GM21526 (cell line): Measurements from ENCODE around the gene CGAS.
A peak's percentile ranks its signal among the peaks of the same experiment; 100 is the strongest.
"Not testable (repeated sequence)": the region's sequence is repeated elsewhere in the genome, so short reads cannot be mapped to it uniquely, and the experiment has no call there.

Experiments used
- ATAC-seq: cut with Tn5 transposase; IDR thresholded peaks from one replicate; pipeline ENCODE4 v1.9.1; 2021; ENCODE audit warnings: moderate library complexity; ENCODE audit not compliant: unreplicated experiment, low FRiP score

CGAS gene

DNA sequence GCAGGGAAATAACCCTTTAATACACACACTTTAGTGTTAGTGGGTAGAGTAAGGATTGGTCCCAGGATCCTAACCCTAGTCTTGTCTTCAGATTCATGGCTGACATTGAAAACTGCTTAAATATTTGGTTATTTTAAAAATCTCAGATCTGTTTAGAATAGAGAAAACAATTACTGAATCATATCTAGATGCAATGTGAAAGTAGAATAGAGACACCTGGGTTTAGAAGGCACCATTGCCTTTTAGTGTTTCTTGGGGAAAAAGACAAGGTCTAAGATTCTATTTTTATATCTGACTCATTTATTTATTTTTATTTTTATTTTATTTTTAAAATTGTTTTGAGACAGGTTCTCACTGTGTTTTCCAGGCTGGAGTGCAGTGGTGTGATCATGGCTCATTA lies 51.4 kb downstream of the CGAS start:
- ATAC-seq: no peak

DNA sequence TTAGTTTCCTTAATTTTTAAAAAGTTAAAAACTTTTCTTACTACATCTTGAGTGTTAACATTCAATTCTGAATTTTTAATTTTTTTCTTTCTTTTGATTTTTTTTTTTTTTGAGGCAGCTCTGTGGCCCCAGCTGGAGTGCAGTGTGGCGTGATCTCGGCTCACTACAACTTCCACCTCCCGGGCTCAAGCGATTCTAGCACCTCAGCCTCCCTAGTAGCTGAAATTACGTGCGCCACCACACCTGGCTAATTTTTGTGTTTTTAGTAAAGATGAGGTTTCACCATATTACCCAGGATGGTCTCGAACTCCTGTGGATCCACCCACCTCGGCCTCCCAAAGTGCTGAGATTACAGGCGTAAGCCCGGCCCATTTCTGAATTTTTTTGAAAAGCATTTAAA lies 56.2 kb downstream of the CGAS start:
- ATAC-seq: no peak

- ATAC-seq: no peak
Measured at GRCh38 chr6:73394577-73395354, 57.3 kb downstream of the CGAS start, which contains the start of gene DDX43. Gene DDX43, plus strand, starts transcription at chr6:73394828. Its CDS starts 78 bp downstream, at chr6:73394906.

- ATAC-seq: no peak
Measured at GRCh38 chr6:73393278-73393677, 58.8 kb downstream of the CGAS start.

- ATAC-seq: not testable (repeated sequence)
Measured at GRCh38 chr6:73392188-73392587, 59.9 kb downstream of the CGAS start.

DNA sequence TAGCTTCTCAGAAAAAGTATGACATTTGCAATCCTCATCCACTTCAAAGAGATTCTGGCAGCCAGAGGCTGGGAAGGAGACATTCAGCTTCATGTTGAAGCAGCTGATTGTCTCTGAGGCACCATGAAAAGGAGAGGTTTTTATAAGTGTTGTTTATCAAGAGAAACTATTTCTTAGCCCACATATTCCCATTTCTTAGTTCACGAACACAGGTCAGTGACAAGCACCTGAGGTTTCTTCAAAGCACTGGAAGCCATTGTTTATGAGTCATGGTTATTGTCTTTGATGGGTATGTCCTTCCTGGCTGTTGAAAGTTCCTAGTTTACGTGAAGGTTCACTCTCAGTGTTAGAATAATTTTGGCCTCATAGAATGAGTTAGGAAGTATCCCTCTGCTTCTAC lies 60.4 kb downstream of the CGAS start:
- no peak for ATAC-seq

DNA sequence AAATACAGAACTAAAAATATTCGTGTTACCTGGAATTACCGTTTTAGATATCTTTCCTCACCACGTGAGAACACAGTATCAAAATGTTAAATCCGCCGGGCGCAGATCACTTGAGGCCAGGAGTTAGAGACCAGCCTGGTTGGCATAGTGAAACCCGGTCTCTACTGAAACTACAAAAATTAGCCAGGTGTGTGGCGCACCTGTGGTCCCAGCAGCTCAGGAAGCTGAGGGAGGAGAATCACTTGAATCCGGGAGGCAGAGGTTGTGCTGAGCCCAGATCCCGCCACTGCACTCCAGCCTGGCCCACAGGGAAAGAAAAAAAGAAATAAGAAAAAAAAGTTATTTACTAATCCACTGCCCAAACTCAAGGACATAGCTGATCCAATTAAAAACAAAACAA lies 62.2 kb downstream of the CGAS start:
- ATAC-seq: no peak

- ATAC-seq: peak; percentile 82
Measured at GRCh38 chr6:73388800-73389512, 63.1 kb downstream of the CGAS start.

- no peak for ATAC-seq
Measured at GRCh38 chr6:73388433-73388799, 63.7 kb downstream of the CGAS start.

GRCh38 chr6:73382462-73383113 lies 69.5 kb downstream of the CGAS start:
- no peak for ATAC-seq

DNA sequence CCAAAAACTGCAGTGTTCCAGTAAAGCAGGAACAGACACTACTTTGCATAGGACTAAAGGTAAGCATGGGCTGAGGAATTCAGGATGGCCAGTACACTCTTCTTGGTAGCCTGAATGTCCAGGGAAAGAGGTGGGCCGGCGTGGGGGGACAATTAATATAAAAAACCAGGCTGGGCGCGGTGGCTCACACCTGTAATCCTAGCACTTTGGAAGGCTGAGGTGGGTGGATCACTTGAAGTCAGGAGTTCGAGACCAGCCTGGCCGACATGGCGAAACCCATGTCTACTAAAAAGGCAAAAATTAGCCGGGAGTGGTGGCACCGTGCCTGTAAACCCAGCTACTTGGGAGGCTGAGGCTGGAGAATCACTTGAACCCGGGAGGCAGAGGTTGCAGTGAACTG lies 70.6 kb downstream of the CGAS start:
- ATAC-seq: not testable (repeated sequence)

DNA sequence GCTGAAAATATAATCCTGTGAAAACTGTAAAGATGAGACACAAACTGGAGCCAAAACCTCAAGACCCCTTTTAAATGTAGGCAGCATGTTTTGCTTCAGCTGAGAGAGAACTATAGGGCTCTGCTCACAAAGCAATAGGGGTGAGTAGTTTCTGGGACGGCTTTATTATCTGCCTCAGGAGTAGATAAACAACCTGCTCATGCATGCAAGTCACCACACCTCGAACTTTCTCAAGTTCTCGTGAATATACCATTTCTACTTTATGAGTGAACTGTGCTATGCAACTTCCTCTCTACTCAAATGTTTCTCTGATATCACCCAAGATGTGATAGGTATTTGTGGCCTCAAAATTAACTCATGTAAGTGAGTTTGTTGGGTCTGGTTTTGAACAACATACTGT lies 74.9 kb downstream of the CGAS start:
- ATAC-seq: no peak

DNA sequence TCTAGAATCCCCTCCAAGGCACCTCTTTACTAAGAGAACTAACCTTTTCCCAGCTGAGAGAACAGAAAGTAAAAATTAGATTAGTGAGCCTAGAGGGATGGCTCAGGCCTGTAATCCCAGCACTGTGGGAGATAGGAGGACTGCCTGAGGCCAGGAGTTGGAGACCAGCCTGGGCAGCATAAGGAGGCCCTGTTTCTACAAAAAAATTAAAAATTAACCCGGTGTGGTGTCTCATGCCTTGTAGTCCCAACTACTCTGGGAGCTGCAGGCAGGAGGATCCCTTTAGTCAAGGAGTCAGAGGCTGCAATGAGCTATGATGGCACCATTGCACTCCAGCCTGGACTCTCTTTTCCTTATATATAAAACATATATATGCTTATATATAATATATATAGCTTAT lies 76.9 kb downstream of the CGAS start:
- ATAC-seq: no peak
